ENCODE results near the gene DHFR. TPM values are rescaled to one million over a fixed set of nuclear protein-coding genes. Genes with fewer than 3 reads are reported as not detected.

Gene DHFR
- total and polyA plus RNA-seq, 7 donors: 4.4 to 26.3 (median 11.0) TPM

- H3K9me3 ChIP-seq: no peaks in the 10 kb centered on the region
- ATAC-seq (no peak), DNase-seq (no peak)
- H3K36me3 ChIP-seq (ENCODE audit: insufficient read depth in 1 of 2, low read depth in 1 of 2): no peaks in the 10 kb centered on the region
- no peaks in the 10 kb centered on the region for H3K4me1 ChIP-seq
- intact Hi-C loops (cut with DNase I): no loop called here
- H3K27ac ChIP-seq: no peak overlapping the region
- 61 to 77% (median 65%) methylated on average over 2 of the region's 2 CpGs for WGBS, 3 donors
- TF ChIP-seq CTCF (IDR thresholded peaks at IDR 0.05): no peak
- H3K27me3 ChIP-seq (ENCODE audit: insufficient read depth in 3 of 3, low read length in 2 of 3): no peaks in the 10 kb centered on the region
- H3K4me3 ChIP-seq: no peak overlapping the region
Measured at GRCh38 chr5:80592761-80593160, 62.0 kb downstream of the DHFR start.

GRCh38 chr5:80592105-80592504, 62.7 kb downstream of the DHFR start:
- no peak overlapping the region for H3K27ac ChIP-seq
- no peak for TF ChIP-seq CTCF (IDR thresholded peaks at IDR 0.05)
- H3K27me3 ChIP-seq (ENCODE audit: insufficient read depth in 3 of 3, low read length in 2 of 3): no peaks in the 10 kb centered on the region
- 68 to 84% (median 72%) methylated on average over 1 of the region's 1 CpG for WGBS, 3 donors
- DNase-seq: no peak
- no peaks in the 10 kb centered on the region for H3K36me3 ChIP-seq (ENCODE audit: insufficient read depth in 1 of 2, low read depth in 1 of 2)
- no peaks in the 10 kb centered on the region for H3K4me1 ChIP-seq
- H3K9me3 ChIP-seq: no peaks in the 10 kb centered on the region
- no peak overlapping the region for H3K4me3 ChIP-seq
- ATAC-seq: no peak
- intact Hi-C loops (cut with DNase I): no loop called here

- H3K27me3 ChIP-seq (ENCODE audit: insufficient read depth in 3 of 3, low read length in 2 of 3): no peaks in the 10 kb centered on the region
- no peak for TF ChIP-seq CTCF (IDR thresholded peaks at IDR 0.05)
- H3K4me3 ChIP-seq: no peak overlapping the region
- no peaks in the 10 kb centered on the region for H3K4me1 ChIP-seq
- 80 to 87% (median 82%) methylated on average over 3 of the region's 3 CpGs for WGBS, 3 donors
- H3K36me3 ChIP-seq (ENCODE audit: insufficient read depth in 1 of 2, low read depth in 1 of 2): no peaks in the 10 kb centered on the region
- H3K9me3 ChIP-seq: no peaks in the 10 kb centered on the region
- no peak overlapping the region for H3K27ac ChIP-seq
- DNase-seq (no peak), ATAC-seq (no peak)
- intact Hi-C loops (cut with DNase I): no loop called here
Measured at GRCh38 chr5:80591352-80591751, 63.4 kb downstream of the DHFR start.

GRCh38 chr5:80590766-80591165, 64.0 kb downstream of the DHFR start:
- 76 to 84% (median 77%) methylated on average over 5 of the region's 5 CpGs for WGBS, 3 donors
- ATAC-seq (no peak), DNase-seq (no peak)
- no peaks in the 10 kb centered on the region for H3K4me1 ChIP-seq
- no peaks in the 10 kb centered on the region for H3K27me3 ChIP-seq (ENCODE audit: insufficient read depth in 3 of 3, low read length in 2 of 3)
- H3K27ac ChIP-seq: no peak overlapping the region
- no peaks in the 10 kb centered on the region for H3K36me3 ChIP-seq (ENCODE audit: insufficient read depth in 1 of 2, low read depth in 1 of 2)
- no peaks in the 10 kb centered on the region for H3K9me3 ChIP-seq
- TF ChIP-seq CTCF (IDR thresholded peaks at IDR 0.05): no peak
- intact Hi-C loops (cut with DNase I): no loop called here
- no peak overlapping the region for H3K4me3 ChIP-seq

GRCh38 chr5:80588858-80589540, 65.8 kb downstream of the DHFR start:
- DNase-seq (no peak), ATAC-seq (no peak)
- intact Hi-C loops (cut with DNase I): no loop called here
- Histone ChIP-seq H3K27me3 (ENCODE audit: insufficient read depth in 3 of 3, low read length in 2 of 3) (no peaks in the 10 kb centered on the region), H3K9me3 (no peaks in the 10 kb centered on the region), H3K36me3 (ENCODE audit: insufficient read depth in 1 of 2, low read depth in 1 of 2) (no peaks in the 10 kb centered on the region), H3K27ac (no peak overlapping the region), H3K4me1 (no peaks in the 10 kb centered on the region), H3K4me3 (no peak overlapping the region)
- TF ChIP-seq CTCF (IDR thresholded peaks at IDR 0.05): no peak
- 79 to 81% (median 81%) methylated on average over 8 of the region's 8 CpGs for WGBS, 3 donors
